Measurements from ENCODE around the gene MIGA2.

MIGA2 gene

DNA sequence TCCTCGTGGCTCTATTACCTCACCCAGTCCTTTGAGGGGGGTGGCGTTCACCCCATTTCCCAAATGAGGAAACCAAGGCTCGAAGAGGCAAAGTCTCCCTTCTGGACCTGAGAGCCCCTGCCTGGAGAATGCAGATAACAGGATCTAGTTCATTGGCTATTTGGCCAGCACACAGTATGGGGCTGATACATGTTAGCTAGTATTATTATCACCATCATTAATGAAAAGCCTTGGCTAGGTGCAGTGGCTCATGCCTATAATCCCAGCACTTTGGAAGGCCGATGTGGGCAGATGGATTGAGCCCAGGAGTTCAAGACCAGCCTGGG lies 12.6 kb upstream of the MIGA2 start:
- H3F3A ChIP-seq (ENCODE audit: insufficient read depth, low read length), result no peaks in the 10 kb centered on the region
- H2AFZ ChIP-seq (ENCODE audit: low read length), result no peak overlapping the region
- no peak overlapping the region for H3K9ac ChIP-seq (ENCODE audit: low read length)
- TF ChIP-seq, protein P1, sequence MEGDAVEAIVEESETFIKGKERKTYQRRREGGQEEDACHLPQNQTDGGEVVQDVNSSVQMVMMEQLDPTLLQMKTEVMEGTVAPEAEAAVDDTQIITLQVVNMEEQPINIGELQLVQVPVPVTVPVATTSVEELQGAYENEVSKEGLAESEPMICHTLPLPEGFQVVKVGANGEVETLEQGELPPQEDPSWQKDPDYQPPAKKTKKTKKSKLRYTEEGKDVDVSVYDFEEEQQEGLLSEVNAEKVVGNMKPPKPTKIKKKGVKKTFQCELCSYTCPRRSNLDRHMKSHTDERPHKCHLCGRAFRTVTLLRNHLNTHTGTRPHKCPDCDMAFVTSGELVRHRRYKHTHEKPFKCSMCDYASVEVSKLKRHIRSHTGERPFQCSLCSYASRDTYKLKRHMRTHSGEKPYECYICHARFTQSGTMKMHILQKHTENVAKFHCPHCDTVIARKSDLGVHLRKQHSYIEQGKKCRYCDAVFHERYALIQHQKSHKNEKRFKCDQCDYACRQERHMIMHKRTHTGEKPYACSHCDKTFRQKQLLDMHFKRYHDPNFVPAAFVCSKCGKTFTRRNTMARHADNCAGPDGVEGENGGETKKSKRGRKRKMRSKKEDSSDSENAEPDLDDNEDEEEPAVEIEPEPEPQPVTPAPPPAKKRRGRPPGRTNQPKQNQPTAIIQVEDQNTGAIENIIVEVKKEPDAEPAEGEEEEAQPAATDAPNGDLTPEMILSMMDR (IDR thresholded peaks at IDR 0.05; ENCODE audit: low read length), result no peak
- TF ChIP-seq EZH2 (IDR thresholded peaks at IDR 0.05; ENCODE audit: borderline replicate concordance, low read length), result no peak
- no peaks in the 10 kb centered on the region for H3K9me3 ChIP-seq (ENCODE audit: low read length)
- H3K27me3 ChIP-seq (ENCODE audit: insufficient read depth, low read length), result no peaks in the 10 kb centered on the region
- peaks cover 12% of the 10 kb centered on the region; the same call in 1 of the 2 replicates for H3K79me2 ChIP-seq (ENCODE audit: insufficient read depth, low read length)
- no peak overlapping the region for H3K4me2 ChIP-seq (ENCODE audit: low read length)
- H3K36me3 ChIP-seq (ENCODE audit: insufficient read depth, low read length), result peaks cover 4% of the 10 kb centered on the region; the same call in 1 of the 2 replicates
- H3K9me2 ChIP-seq (ENCODE audit: low read depth, low read length), result no peaks in the 10 kb centered on the region
- H3K27ac ChIP-seq (ENCODE audit: low read depth, low read length, poor library complexity, severe bottlenecking), result no peak overlapping the region
- no peak overlapping the region for H3K4me3 ChIP-seq (ENCODE audit: low read depth, low read length, poor library complexity, severe bottlenecking)
- H3K4me1 ChIP-seq (ENCODE audit: insufficient read depth, low read length, severe bottlenecking), result peaks cover 62% of the 10 kb centered on the region
- no peaks in the 10 kb centered on the region for H4K20me1 ChIP-seq (ENCODE audit: insufficient read depth, low read length)

DNA sequence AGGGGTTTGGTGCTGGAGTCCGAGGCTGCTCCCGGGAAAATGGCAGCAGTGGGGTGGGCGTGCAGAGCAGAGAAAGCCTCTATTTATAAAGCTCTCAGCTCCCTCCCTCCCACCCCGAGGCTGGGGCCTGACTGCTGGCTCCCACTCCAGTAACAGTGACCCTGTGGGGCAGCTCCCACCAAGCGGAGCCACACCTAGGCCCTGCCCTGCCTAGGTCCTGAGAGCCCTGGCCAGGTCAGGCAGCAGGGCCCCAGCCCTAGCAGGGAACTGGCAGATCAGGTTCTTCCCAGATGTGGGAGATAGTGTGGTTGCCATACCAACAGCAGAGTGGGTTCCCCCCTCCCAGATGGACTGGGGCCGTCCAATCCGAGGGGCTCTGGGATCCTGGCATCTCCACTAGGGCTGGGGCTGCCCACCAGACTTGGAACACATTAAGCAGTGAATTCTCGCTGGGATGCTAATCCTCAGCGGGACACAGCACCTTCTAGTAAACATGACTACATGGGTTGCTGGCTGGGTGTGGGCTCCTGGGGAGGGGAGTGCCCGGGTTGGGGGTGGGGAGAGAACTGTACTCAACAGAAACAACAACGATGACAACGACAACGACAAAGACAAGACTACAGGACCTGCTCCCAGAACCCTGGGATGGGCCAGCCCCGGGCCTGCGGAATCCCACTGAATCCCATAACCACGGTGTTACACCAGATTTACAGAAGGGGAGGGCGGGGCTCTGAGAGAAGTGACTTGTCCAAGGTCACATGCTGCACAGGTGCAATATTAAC lies 9.8 kb upstream of the MIGA2 start:
- peak overlapping the region; percentile 95 for H3K9ac ChIP-seq (ENCODE audit: low read length)
- peaks cover 12% of the 10 kb centered on the region; the same call in 1 of the 2 replicates for H3K79me2 ChIP-seq (ENCODE audit: insufficient read depth, low read length)
- peak overlapping the region; percentile 90 for H3K4me2 ChIP-seq (ENCODE audit: low read length)
- H3K9me3 ChIP-seq (ENCODE audit: low read length), result no peaks in the 10 kb centered on the region
- no peaks in the 10 kb centered on the region for H3K9me2 ChIP-seq (ENCODE audit: low read depth, low read length)
- no peak overlapping the region for H2AFZ ChIP-seq (ENCODE audit: low read length)
- H3K4me3 ChIP-seq (ENCODE audit: low read depth, low read length, poor library complexity, severe bottlenecking), result peak overlapping the region; percentile 91
- peak overlapping the region; percentile 51 for H3K27ac ChIP-seq (ENCODE audit: low read depth, low read length, poor library complexity, severe bottlenecking)
- no peaks in the 10 kb centered on the region for H4K20me1 ChIP-seq (ENCODE audit: insufficient read depth, low read length)
- H3F3A ChIP-seq (ENCODE audit: insufficient read depth, low read length), result no peaks in the 10 kb centered on the region
- TF ChIP-seq EZH2 (IDR thresholded peaks at IDR 0.05; ENCODE audit: borderline replicate concordance, low read length), result no peak
- TF ChIP-seq, protein P1 (IDR thresholded peaks at IDR 0.05; ENCODE audit: low read length), result no peak
- no peaks in the 10 kb centered on the region for H3K36me3 ChIP-seq (ENCODE audit: insufficient read depth, low read length)
- no peaks in the 10 kb centered on the region for H3K27me3 ChIP-seq (ENCODE audit: insufficient read depth, low read length)
- peaks cover 56% of the 10 kb centered on the region for H3K4me1 ChIP-seq (ENCODE audit: insufficient read depth, low read length, severe bottlenecking)

DNA sequence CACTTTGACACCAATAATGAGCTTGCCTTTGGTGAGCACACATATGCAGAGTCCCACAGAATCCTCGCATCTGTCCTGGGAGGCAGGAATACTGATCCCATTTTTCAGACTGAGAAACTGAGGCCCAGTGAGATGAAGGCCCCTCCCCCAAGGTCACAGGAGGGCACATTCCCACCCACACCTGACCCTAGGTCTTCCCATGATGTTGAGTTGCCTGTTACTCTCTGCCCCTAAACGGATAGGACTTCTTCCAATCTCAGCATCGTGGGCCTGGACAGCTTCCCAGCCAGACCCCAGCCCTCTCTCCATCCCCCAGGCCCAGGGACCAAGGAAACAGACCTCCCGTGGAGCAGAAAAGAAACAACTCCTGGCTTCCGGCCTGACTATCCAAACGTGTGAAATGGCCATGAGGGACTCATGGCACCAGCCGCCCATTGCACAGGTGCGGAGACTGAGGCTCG lies 9.2 kb upstream of the MIGA2 start:
- peak overlapping the region; percentile 90 for H3K4me2 ChIP-seq (ENCODE audit: low read length)
- TF ChIP-seq, protein P1 (IDR thresholded peaks at IDR 0.05; ENCODE audit: low read length), result no peak
- TF ChIP-seq EZH2 (IDR thresholded peaks at IDR 0.05; ENCODE audit: borderline replicate concordance, low read length), result no peak
- H3K4me1 ChIP-seq (ENCODE audit: insufficient read depth, low read length, severe bottlenecking), result peaks cover 49% of the 10 kb centered on the region
- peak overlapping the region; percentile 51 for H3K27ac ChIP-seq (ENCODE audit: low read depth, low read length, poor library complexity, severe bottlenecking)
- no peaks in the 10 kb centered on the region for H3K27me3 ChIP-seq (ENCODE audit: insufficient read depth, low read length)
- no peak overlapping the region for H2AFZ ChIP-seq (ENCODE audit: low read length)
- no peaks in the 10 kb centered on the region for H4K20me1 ChIP-seq (ENCODE audit: insufficient read depth, low read length)
- peak overlapping the region; percentile 95 for H3K9ac ChIP-seq (ENCODE audit: low read length)
- H3K9me2 ChIP-seq (ENCODE audit: low read depth, low read length), result no peaks in the 10 kb centered on the region
- no peaks in the 10 kb centered on the region for H3F3A ChIP-seq (ENCODE audit: insufficient read depth, low read length)
- H3K9me3 ChIP-seq (ENCODE audit: low read length), result no peaks in the 10 kb centered on the region
- peak overlapping the region; percentile 91 for H3K4me3 ChIP-seq (ENCODE audit: low read depth, low read length, poor library complexity, severe bottlenecking)
- H3K36me3 ChIP-seq (ENCODE audit: insufficient read depth, low read length), result no peaks in the 10 kb centered on the region
- H3K79me2 ChIP-seq (ENCODE audit: insufficient read depth, low read length), result peaks cover 12% of the 10 kb centered on the region; the same call in 1 of the 2 replicates
